ENCODE data around the gene NTRK1.

DNA sequence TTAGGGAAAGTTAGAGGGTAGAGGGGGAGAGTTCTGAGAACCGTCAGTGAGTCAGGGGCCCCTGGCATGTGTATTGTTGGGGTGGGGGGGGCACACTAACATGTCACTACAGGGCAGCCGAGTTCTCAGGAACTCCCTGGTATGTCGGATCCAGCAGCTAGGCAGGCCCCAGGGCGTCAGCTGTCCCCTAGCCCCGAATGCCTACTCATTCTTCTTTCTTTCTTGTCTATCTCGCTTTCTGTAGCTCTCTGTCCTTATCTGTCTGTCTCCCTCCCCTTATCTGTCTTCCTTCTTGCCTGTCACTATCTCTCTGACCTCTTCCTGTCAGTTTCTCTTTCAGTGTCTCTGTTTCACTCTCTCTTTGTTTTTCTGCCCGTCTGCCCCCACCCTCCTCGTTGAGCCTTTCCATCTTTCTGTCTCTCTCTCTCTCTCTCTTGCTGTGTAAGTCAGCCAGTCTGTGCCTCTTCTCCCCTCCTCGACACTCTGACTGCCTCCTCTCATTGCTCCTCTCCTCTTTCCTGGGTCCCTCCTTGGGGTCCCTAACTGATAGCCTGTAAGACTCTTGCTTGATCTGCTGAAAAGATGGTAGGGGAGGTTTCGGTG lies 2.4 kb downstream of the NTRK1 start:
- TF ChIP-seq POLR2A (IDR thresholded peaks at IDR 0.05): no peak
- TF ChIP-seq, protein P1, sequence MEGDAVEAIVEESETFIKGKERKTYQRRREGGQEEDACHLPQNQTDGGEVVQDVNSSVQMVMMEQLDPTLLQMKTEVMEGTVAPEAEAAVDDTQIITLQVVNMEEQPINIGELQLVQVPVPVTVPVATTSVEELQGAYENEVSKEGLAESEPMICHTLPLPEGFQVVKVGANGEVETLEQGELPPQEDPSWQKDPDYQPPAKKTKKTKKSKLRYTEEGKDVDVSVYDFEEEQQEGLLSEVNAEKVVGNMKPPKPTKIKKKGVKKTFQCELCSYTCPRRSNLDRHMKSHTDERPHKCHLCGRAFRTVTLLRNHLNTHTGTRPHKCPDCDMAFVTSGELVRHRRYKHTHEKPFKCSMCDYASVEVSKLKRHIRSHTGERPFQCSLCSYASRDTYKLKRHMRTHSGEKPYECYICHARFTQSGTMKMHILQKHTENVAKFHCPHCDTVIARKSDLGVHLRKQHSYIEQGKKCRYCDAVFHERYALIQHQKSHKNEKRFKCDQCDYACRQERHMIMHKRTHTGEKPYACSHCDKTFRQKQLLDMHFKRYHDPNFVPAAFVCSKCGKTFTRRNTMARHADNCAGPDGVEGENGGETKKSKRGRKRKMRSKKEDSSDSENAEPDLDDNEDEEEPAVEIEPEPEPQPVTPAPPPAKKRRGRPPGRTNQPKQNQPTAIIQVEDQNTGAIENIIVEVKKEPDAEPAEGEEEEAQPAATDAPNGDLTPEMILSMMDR (IDR thresholded peaks at IDR 0.05): no peak
